Pancreas (tissue), 10 donors: ENCODE results near the gene TLCD3A. TPM values are rescaled to one million over a fixed set of nuclear protein-coding genes. Genes with fewer than 3 reads are reported as not detected.

Source experiments
- ATAC-seq, 4 donors: fragments of 200-7000 bp; cut with Tn5 transposase; one replicate each; pipeline versions ENCODE4 v1.8.0 to v1.9.1; 2020; ENCODE audit warnings: mild to moderate bottlenecking in 4 of 4, moderate library complexity in 4 of 4
- DNase-seq, 6 donors: peaks; one replicate each; pipeline ENCODE4 v3.0.0-alpha.2; 2020
- FAIRE-seq: peaks from 2 replicates; lab custom pipeline; 2012; peaks lifted over from hg19 to GRCh38; lab: Jason Lieb, UNC
- H3K27ac ChIP-seq, 4 donors: fragments of 200-600 bp; sonication (generic); 1 replicate in 3 of 4; 2 replicates in 1 of 4; pipeline versions ENCODE4 v1.5.0 to v1.8.0; 2020
- H3K27me3 ChIP-seq, 4 donors: fragments of 200-600 bp; one replicate each; pipeline ENCODE4 v1.8.0; 2021
- H3K36me3 ChIP-seq, 3 donors: fragments of 200-600 bp; sonication (generic) in 1 of 3; one replicate each; pipeline versions ENCODE4 v1.5.0 to v1.8.0; 2020 to 2021
- H3K4me1 ChIP-seq, 3 donors: fragments of 200-600 bp; one replicate each; pipeline ENCODE4 v1.8.0; 2021
- H3K4me3 ChIP-seq, 4 donors: fragments of 200-600 bp; sonication (generic) in 2 of 4; one replicate each; pipeline versions ENCODE4 v1.5.0 to v1.8.0; 2020 to 2021
- H3K9me3 ChIP-seq, 4 donors: fragments of 200-600 bp; one replicate each; pipeline ENCODE4 v1.8.0; 2021
- WGBS, 2 donors: extraction: QIAGEN DNeasy Blood & Tissue Kit; methylation state at CpG; one replicate each; pipeline ENCODE4 v1.1.7; 2013; 5-methylcytosine and 5-hydroxymethylcytosine counted together
- intact Hi-C, 3 donors: fragments of 100-400 bp; cut with DNase I; formaldehyde crosslinking; loops; one replicate each; pipeline versions ENCODE4 v1.11.1 to v1.14.2; 2022
- polyA plus RNA-seq, 2 donors: library from polyadenylated mRNA; stranded (reverse); fragments of 200-250 nt; gene quantifications; one replicate each; pipeline ENCODE4 v1.2.3, GENCODE V29; 2013
- total RNA-seq, 6 donors: library from RNA; stranded (reverse); fragmentation: NEBNext Ultra II Directional in 4 of 6; extraction: Animal tissue kit (Norgen Biotek cat#: 25700) in 4 of 6; gene quantifications; one replicate each; pipeline versions ENCODE4 v1.2.1 to v1.2.4, GENCODE V29; 2021 to 2023
- TF ChIP-seq, protein P1 (sequence below), 4 donors: fragments of 200-600 bp; sonication (generic) in 3 of 4; IDR thresholded peaks; one replicate each; pipeline versions ENCODE4 v1.5.0 to v1.8.0; 2021; ENCODE audit warnings: antibody characterized with exemption in 4 of 4
- donor health status: healthy with polysubstance abuse.
- donor health status: DM: no; HTN: no; CAD: no; lungs with moderate emphysema.
- donor health status: DM: no; HTN: no; CAD: no.
- donor health status: control.
- donor health status: control.
- donor health status: Bipolar disorder and iron deficiency.
- donor health status: DM: yes; HTN: yes; CAD: no.
- donor health status: DM: no; HTN: no; CAD: no.
- donor health status: DM: no; HTN: no; CAD: no.
- donor health status: DM: yes; HTN: yes; CAD: no.

TLCD3A gene
- total and polyA plus RNA-seq, 8 donors, result 3.2 to 9.0 (median 5.9) TPM

DNA sequence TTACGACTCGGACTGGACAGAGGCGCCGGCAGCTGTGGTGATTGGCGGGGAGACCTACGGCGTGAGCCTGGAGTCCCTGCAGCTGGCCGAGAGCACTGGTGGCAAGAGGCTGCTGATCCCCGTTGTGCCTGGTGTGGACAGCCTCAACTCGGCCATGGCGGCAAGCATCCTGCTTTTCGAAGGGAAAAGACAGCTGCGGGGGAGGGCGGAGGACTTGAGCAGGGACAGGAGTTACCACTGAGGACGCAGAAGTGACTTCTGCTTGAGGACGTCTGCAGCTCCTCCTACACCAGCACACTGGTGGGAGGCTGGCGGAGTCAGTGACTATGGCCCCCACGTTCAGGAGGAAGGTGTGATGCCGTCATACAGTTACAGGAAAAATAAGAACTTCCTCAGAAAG is 59.4 kb downstream of the TLCD3A start:
- no peak overlapping the region for H3K4me3 ChIP-seq
- intact Hi-C loops, result loop anchor here in 2 of 3 donors (10.0 kb wide), 2 partner anchors 83 to 193 kb away; no protein-coding TSS in a partner anchor
- H3K27me3 ChIP-seq, result no peaks in the 10 kb centered on the region
- no peak overlapping the region for H3K27ac ChIP-seq
- H3K9me3 ChIP-seq, result no peaks in the 10 kb centered on the region
- peaks cover 0 to 17% (median 0%) of the 10 kb centered on the region in 3 donors for H3K36me3 ChIP-seq
- peak in 1 of 6 donors; percentile 56 for DNase-seq
- TF ChIP-seq, protein P1, sequence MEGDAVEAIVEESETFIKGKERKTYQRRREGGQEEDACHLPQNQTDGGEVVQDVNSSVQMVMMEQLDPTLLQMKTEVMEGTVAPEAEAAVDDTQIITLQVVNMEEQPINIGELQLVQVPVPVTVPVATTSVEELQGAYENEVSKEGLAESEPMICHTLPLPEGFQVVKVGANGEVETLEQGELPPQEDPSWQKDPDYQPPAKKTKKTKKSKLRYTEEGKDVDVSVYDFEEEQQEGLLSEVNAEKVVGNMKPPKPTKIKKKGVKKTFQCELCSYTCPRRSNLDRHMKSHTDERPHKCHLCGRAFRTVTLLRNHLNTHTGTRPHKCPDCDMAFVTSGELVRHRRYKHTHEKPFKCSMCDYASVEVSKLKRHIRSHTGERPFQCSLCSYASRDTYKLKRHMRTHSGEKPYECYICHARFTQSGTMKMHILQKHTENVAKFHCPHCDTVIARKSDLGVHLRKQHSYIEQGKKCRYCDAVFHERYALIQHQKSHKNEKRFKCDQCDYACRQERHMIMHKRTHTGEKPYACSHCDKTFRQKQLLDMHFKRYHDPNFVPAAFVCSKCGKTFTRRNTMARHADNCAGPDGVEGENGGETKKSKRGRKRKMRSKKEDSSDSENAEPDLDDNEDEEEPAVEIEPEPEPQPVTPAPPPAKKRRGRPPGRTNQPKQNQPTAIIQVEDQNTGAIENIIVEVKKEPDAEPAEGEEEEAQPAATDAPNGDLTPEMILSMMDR (IDR thresholded peaks at IDR 0.05), result no peak
- FAIRE-seq, result no peak
- no peak for ATAC-seq
- peaks cover 17 to 32% (median 22%) of the 10 kb centered on the region in 3 donors for H3K4me1 ChIP-seq
- 86 to 90% methylated on average over 19 of the region's 19 CpGs for whole genome bisulfite sequencing, 2 donors

DNA sequence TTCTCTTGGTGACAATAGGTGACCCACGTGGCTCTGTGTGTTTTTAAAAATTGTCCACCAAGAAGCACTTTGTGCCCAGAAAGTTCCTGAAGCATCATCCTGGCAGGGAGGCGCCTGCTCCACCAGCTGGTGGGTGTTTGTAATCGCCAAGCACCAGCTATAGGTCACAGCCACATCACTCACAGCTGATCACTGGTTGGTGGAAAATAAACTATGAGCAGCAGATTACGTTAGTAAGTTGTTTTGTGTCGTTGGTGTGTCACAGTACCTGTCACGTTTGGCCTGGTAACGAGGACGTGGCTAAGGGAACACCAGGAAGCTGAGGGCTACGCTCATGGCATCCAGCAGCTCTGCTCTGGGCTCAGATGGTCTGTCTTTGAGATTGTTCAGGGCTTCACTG is 59.9 kb downstream of the TLCD3A start:
- H3K9me3 ChIP-seq, result no peaks in the 10 kb centered on the region
- TF ChIP-seq, protein P1 (IDR thresholded peaks at IDR 0.05), result no peak
- ATAC-seq, result no peak
- DNase-seq, result no peak
- H3K4me1 ChIP-seq, result peaks cover 12 to 28% (median 18%) of the 10 kb centered on the region in 3 donors
- 72 to 75% methylated on average over 9 of the region's 9 CpGs for WGBS, 2 donors
- no peak for FAIRE-seq
- H3K27ac ChIP-seq, result no peak overlapping the region
- H3K4me3 ChIP-seq, result no peak overlapping the region
- intact Hi-C loops, result loop anchor here in 2 of 3 donors (10.0 kb wide), 2 partner anchors 83 to 193 kb away; no protein-coding TSS in a partner anchor
- peaks cover 0 to 17% (median 0%) of the 10 kb centered on the region in 3 donors for H3K36me3 ChIP-seq
- no peaks in the 10 kb centered on the region for H3K27me3 ChIP-seq

Other genes starting within 250 kb of the TLCD3A start
- 10 to 100 TPM; 25.2 to 42.5 (median 30.9) TPM for gene VPS53, start 17.8 kb upstream of the TLCD3A start, total RNA-seq
- 10 to 100 TPM in 1 of 2 donors, 1 to 10 TPM in 1; 7.0 to 13.0 TPM for gene VPS53, start 17.8 kb upstream of the TLCD3A start, polyA plus RNA-seq
- gene GEMIN4, start 19.7 kb downstream of the TLCD3A start, total RNA-seq, result 10 to 100 TPM in 2 of 6 donors, 1 to 10 TPM in 4; 7.2 to 13.1 (median 8.3) TPM
- gene GEMIN4, start 19.7 kb downstream of the TLCD3A start, polyA plus RNA-seq, result 1 to 10 TPM; 6.3 to 8.5 TPM
- gene GLOD4, start 49.7 kb downstream of the TLCD3A start, total RNA-seq, result 10 to 100 TPM; 19.9 to 36.8 (median 28.0) TPM
- gene GLOD4, start 49.7 kb downstream of the TLCD3A start, polyA plus RNA-seq, result 10 to 100 TPM; 18.7 to 35.2 TPM
- gene MRM3, start 49.8 kb downstream of the TLCD3A start, total RNA-seq, result 10 to 100 TPM; 11.4 to 17.6 (median 13.9) TPM
- gene MRM3, start 49.8 kb downstream of the TLCD3A start, polyA plus RNA-seq, result 10 to 100 TPM; 11.3 to 19.1 TPM
- gene NXN, start 247.2 kb downstream of the TLCD3A start, total RNA-seq, result 10 to 100 TPM; 25.2 to 35.0 (median 30.7) TPM
- 10 to 100 TPM; 17.4 to 20.9 TPM for gene NXN, start 247.2 kb downstream of the TLCD3A start, polyA plus RNA-seq